Measurements from ENCODE around the gene IDH3G. TPM values are rescaled to one million over a fixed set of nuclear protein-coding genes. Genes with fewer than 3 reads are reported as not detected.
A peak's percentile ranks its signal among the peaks of the same experiment; 100 is the strongest.

IDH3G gene
- total and polyA plus RNA-seq, 8 donors = 31.0 to 186 (median 54.2) TPM

DNA sequence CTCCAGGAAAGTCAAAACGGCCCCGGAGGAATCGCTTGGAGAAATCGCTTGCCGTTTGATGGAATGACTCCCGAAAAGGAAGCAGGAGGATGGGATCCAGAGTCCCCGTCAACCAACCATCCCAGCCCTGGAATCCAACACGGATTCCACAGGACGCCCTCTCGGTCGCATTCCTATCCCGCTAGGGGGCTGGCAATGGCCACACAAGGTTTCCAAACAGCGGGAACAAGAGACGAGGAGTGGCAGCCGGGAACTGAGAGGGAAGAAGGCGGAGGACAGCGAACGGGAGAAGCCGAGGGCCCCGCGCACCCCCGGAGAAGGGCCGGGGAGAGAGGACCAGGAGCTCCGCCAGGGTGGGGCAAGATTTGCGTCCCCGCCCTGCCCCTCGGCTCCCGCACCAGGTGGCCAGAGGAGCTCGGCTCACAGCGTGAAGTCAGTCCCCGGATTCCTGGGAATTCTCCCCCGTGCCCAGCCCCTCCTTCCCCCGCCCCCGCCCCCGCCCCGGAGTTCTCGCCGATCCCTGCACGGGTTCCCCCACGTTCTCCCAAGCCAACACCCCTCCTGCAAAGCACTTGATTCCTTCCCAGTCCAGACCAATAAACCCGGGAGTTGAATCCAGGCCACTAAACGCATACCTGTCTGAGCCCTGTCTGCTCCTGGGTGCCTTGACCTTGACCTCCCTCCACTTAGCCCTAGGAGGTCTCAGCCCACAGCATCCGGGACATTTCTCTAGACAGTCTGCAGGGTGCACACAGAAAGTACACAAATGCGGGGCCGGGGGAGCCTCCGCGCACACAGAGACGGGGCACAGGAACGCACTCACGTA, 34.8 kb upstream of the IDH3G start:
- no peak for DNase-seq
- intact Hi-C loops (cut with DNase I; ENCODE audit: low total_unique reads) = no loop called here
- TF ChIP-seq EP300 (IDR thresholded peaks at IDR 0.05) (no peak), POLR2A (IDR thresholded peaks at IDR 0.05) (no peak), POLR2AphosphoS5 (IDR thresholded peaks at IDR 0.05) (no peak)
- TF ChIP-seq, protein P1, sequence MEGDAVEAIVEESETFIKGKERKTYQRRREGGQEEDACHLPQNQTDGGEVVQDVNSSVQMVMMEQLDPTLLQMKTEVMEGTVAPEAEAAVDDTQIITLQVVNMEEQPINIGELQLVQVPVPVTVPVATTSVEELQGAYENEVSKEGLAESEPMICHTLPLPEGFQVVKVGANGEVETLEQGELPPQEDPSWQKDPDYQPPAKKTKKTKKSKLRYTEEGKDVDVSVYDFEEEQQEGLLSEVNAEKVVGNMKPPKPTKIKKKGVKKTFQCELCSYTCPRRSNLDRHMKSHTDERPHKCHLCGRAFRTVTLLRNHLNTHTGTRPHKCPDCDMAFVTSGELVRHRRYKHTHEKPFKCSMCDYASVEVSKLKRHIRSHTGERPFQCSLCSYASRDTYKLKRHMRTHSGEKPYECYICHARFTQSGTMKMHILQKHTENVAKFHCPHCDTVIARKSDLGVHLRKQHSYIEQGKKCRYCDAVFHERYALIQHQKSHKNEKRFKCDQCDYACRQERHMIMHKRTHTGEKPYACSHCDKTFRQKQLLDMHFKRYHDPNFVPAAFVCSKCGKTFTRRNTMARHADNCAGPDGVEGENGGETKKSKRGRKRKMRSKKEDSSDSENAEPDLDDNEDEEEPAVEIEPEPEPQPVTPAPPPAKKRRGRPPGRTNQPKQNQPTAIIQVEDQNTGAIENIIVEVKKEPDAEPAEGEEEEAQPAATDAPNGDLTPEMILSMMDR (IDR thresholded peaks at IDR 0.05) = no peak
- peaks cover 4 to 25% (median 24%) of the 10 kb centered on the region in 4 donors for H3K4me1 ChIP-seq
- H3K4me3 ChIP-seq = peak overlapping the region; percentile 46 to 55 (median 50)
- 9 to 25% (median 13%) methylated on average over 28 to 50 of the region's 50 CpGs for WGBS, 5 donors
- H3K36me3 ChIP-seq = no peaks in the 10 kb centered on the region
- peaks cover 0 to 62% (median 43%) of the 10 kb centered on the region in 3 donors for H3K27me3 ChIP-seq
- peak overlapping the region in 1 of 5 donors; percentile 42 for H3K27ac ChIP-seq
- peaks cover 0 to 26% (median 5%) of the 10 kb centered on the region in 4 donors for H3K9me3 ChIP-seq

DNA sequence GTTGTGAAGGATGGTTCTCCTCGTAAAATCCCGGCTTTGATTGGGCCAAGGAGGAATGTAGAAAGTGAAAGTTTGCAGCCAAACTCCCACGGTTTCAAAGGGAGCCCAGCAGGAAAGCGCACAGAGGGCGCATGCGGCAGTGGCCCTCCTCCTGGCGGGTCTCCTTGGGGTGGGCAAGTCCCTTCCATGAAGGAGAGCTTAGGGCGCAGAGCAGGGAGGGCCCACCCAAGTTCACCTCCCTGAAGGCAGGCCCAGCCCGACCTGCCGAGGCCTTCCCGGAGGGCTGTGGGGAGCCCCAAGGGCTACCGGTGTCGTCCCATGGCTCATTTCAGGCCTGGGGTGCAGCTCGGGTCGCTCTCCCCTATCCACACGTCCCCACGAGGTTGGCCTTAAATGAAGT, 34.1 kb upstream of the IDH3G start:
- 30 to 34% (median 31%) methylated on average over 17 of the region's 17 CpGs; no CpG with 5 or more reads in 1 of the 5 donors for WGBS, 5 donors
- peaks cover 4 to 25% (median 24%) of the 10 kb centered on the region in 4 donors for H3K4me1 ChIP-seq
- H3K9me3 ChIP-seq = peaks cover 0 to 26% (median 5%) of the 10 kb centered on the region in 4 donors
- peak overlapping the region in 1 of 5 donors; percentile 42 for H3K27ac ChIP-seq
- no peaks in the 10 kb centered on the region for H3K36me3 ChIP-seq
- peak overlapping the region; percentile 46 to 55 (median 50) for H3K4me3 ChIP-seq
- no peak for TF ChIP-seq POLR2AphosphoS5 (IDR thresholded peaks at IDR 0.05)
- intact Hi-C loops (cut with DNase I; ENCODE audit: low total_unique reads) = no loop called here
- peaks cover 0 to 62% (median 43%) of the 10 kb centered on the region in 3 donors for H3K27me3 ChIP-seq
- no peak for DNase-seq

DNA sequence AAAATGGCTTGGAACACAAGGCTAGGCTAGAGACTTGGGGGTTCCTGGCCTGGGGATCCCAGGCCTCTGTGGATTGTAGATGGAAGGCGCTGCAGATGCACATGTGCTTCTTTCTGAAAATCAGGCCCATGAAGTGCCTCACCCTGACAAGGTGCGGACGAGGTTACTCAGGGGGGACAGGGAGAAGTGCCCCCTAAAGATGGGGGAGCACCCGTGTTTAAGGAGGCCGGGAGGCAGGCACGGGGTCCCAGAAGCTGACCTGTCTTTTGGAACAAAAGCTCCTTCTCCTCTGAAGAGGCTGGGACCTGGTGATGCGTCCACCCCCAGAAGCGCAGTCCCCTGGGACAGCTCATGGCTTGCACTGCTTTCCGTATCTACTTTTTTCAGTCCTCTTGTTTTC, 33.7 kb upstream of the IDH3G start:
- H3K4me3 ChIP-seq = peak overlapping the region in 2 of 4 donors; percentile 46 to 55
- peaks cover 0 to 26% (median 5%) of the 10 kb centered on the region in 4 donors for H3K9me3 ChIP-seq
- TF ChIP-seq EP300 (IDR thresholded peaks at IDR 0.05) = no peak
- TF ChIP-seq POLR2A (IDR thresholded peaks at IDR 0.05) = no peak
- TF ChIP-seq POLR2AphosphoS5 (IDR thresholded peaks at IDR 0.05) = no peak
- TF ChIP-seq, protein P1 (IDR thresholded peaks at IDR 0.05) = no peak
- intact Hi-C loops (cut with DNase I; ENCODE audit: low total_unique reads) = no loop called here
- DNase-seq = no peak
- H3K27me3 ChIP-seq = peaks cover 0 to 62% (median 43%) of the 10 kb centered on the region in 3 donors
- H3K36me3 ChIP-seq = no peaks in the 10 kb centered on the region
- H3K4me1 ChIP-seq = peaks cover 4 to 25% (median 24%) of the 10 kb centered on the region in 4 donors
- WGBS, 5 donors = 58 to 85% (median 80%) methylated on average over 9 of the region's 9 CpGs
- H3K27ac ChIP-seq = peak overlapping the region in 1 of 5 donors; percentile 42

DNA sequence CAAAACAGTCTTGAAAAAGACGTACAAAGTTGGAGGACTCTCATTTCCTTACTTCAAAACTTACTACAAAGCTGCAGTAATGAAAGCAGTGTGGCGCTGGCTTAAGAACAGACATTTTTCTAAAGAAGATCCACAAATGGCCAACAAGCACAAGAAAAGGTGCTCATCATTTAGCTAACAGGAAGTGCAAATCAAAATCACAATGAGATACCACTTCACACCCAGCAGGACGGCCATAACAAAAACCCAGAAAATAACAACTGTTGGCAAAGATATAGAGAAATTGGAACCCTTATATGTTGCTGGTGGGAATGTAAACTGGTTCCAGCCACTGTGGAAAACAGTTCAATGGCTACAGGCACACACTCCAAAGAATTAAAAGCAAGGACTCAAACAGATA, 32.8 kb upstream of the IDH3G start:
- TF ChIP-seq POLR2AphosphoS5 (IDR thresholded peaks at IDR 0.05) = no peak
- TF ChIP-seq EP300 (IDR thresholded peaks at IDR 0.05) = no peak
- TF ChIP-seq, protein P1 (IDR thresholded peaks at IDR 0.05) = no peak
- TF ChIP-seq POLR2A (IDR thresholded peaks at IDR 0.05) = no peak
- H3K4me3 ChIP-seq = no peak overlapping the region
- H3K36me3 ChIP-seq = no peaks in the 10 kb centered on the region
- peaks cover 4 to 25% (median 24%) of the 10 kb centered on the region in 4 donors for H3K4me1 ChIP-seq
- peaks cover 0 to 57% (median 39%) of the 10 kb centered on the region in 3 donors for H3K27me3 ChIP-seq
- H3K9me3 ChIP-seq = peaks cover 0 to 23% (median 5%) of the 10 kb centered on the region in 4 donors
- 65 to 79% (median 75%) methylated on average over 3 of the region's 3 CpGs for WGBS, 5 donors
- intact Hi-C loops (cut with DNase I; ENCODE audit: low total_unique reads) = no loop called here
- no peak for DNase-seq
- no peak overlapping the region for H3K27ac ChIP-seq
